Endometrial microvascular endothelial cells (primary cell): ENCODE measurements around the gene PACS2. TPM values are rescaled to one million over a fixed set of nuclear protein-coding genes. Genes with fewer than 3 reads are reported as not detected.
"Not testable (repeated sequence)": the region's sequence is repeated elsewhere in the genome, so short reads cannot be mapped to it uniquely, and the experiment has no call there.

ENCODE experiments used
- in situ Hi-C: cut with HindIII; loops from 2 replicates; pipeline ENCODE4 v1.10.0; 2017; ENCODE audit warnings: low sequenced_read_pairs, low pct_unique_long_range_greater_than_20kb; ENCODE audit errors: inconsistent ontology term
- total RNA-seq: library from RNA; depleted of rRNA; stranded (reverse); fragments of >200 nt; gene quantifications from one replicate; pipeline ENCODE4 v1.2.3, GENCODE V29; 2015; ENCODE audit errors: inconsistent ontology term

The PACS2 gene
- total RNA-seq, 1 donor from 2014 or later: 52.4 TPM

- in situ Hi-C loops: no loop called here
Measured at GRCh38 chr14:105311838-105312237, 2.7 kb upstream of the PACS2 start.

- in situ Hi-C loops: no loop called here
Measured at GRCh38 chr14:105312973-105313372, 1.6 kb upstream of the PACS2 start.

DNA sequence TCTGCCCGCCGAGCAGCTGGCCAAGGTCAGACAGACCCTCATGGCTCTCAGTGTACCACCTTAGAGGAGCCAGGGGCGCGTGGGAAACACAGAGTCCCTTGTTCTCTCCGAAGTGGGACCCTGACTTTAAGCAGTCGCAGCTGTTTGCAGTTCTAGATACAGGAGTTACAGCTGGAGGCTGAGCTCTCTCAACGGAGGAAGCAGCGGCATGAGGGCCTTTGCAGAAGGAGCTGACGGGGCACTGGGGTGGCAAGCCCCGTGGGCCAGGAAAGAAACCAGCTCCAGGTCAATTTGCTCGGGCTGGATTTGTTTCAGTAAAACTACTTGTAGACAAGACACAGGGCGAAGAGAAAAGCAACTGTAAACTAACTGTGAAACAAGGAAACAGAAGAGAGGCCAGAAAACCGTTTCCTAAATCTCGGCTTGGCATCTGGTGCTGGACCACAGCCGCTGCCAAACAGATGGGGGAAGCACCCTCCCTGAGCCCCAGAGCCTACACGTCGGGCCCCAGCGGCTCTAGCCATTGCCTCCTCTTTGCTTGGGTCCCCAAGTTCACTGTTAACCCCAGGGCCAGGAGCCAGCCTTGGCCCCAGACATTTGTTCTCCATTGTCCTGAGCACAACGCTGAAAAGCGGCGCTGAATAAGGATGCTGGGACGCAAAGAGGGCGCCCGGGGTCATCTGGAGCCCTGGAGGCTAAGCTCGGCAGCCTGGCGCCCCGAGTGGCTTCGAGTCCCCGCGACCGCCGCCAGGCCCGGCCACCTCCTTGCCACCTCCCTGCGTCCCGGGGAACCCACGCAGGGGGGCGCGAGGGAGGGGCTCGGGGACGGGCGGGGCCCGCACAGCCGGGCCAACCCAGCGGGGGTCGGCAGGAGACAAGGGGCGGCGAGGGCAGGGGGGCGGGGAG is 914 bp upstream of the PACS2 start:
- in situ Hi-C loops: no loop called here

GRCh38 chr14:105315211-105315721 is 718 bp downstream of the PACS2 start:
- in situ Hi-C loops: no loop called here

- in situ Hi-C loops: no loop called here
Measured at GRCh38 chr14:105315941-105316576, 1.5 kb downstream of the PACS2 start.

GRCh38 chr14:105316577-105316941 is 2.0 kb downstream of the PACS2 start:
- in situ Hi-C loops: no loop called here

DNA sequence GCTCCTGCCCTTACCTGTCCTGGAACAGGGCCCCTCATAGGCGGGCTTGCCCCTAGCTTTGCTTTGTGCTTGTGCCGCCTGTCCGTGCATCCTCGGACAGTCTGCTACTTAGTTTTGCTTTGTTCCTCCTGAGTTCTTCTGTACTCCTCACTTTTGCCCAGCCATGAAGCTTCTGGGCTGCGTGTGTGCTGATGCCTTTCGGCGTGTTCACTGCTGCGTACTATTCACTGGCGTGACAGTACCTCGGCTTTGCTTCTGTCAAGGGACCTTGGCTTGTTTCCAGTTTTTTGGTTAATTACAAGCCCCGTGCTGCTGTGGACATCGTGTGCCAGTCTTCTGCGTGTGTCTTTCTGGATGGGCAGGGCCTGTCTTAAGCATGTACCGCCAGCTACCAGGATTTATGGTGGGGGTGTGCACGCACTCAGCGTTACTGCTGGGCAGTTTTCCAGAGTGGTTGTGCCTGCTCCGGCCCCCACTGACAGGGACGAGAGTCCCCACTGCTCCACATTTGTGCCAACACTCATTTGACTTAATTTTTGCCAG is 2.5 kb downstream of the PACS2 start:
- in situ Hi-C loops: no loop called here

GRCh38 chr14:105317546-105317945 is 3.0 kb downstream of the PACS2 start:
- in situ Hi-C loops: no loop called here

- in situ Hi-C loops: no loop called here
Measured at GRCh38 chr14:105322791-105323556, 8.4 kb downstream of the PACS2 start.

GRCh38 chr14:105323663-105324062 is 9.1 kb downstream of the PACS2 start:
- in situ Hi-C loops: no loop called here

DNA sequence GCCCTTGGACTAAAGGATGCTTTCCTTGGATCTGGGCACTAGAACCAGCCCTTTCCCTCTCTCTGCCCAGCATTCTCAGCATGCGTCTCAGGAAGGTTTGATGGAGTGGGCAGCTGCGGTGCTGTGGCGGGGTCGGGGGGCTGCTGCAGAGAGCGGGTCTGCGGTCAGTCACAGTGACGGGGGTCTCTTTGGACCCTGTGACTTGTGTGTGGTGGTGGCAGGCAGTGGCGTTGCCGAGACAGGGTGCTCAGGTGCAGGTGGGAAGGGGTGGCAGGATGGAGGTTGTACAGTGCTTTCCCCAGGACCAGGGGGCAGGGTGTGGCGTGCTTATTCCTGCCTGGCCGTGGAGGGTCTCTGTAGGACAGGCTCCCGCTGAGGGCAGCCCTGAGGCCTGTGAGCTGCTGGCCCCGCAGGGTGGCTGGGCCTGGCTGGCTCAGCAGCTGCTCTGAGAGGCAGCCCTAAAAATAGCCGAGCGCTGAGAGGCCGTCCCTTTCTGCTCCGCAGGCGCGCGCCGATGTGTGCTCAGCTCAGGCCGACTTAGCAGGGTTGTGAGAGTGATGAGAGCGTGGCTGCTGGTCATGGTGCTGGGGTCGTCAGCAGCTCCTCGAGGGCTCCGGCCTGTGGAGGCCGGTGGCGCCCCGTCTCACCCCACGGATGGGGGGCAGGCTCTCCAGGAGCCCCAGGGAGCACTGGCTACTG is 9.7 kb downstream of the PACS2 start:
- in situ Hi-C loops: no loop called here

DNA sequence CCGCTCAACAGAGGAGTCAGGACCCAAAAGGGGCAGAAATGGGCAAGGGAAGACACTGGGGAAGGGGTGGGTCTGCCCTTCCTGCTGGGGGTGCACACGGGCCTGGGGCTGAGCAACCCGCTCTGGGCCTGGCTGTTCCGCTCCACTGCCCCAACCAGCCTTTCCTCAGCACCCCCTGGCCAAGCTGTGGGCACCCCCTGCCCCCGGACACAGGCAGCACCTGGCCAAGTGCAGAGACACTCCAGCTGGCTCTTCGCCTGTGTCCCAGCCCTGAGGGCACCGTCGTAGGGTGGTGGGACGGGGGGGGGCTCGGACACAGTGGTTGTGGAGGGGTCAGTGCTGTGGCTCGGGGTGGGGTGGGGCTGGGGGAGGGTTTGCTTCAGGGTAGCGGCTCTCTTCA is 10.3 kb downstream of the PACS2 start:
- in situ Hi-C loops: no loop called here

- in situ Hi-C loops: no loop called here
Measured at GRCh38 chr14:105325303-105325702, 10.8 kb downstream of the PACS2 start.

- in situ Hi-C loops: no loop called here
Measured at GRCh38 chr14:105325716-105326567, 11.4 kb downstream of the PACS2 start.

- in situ Hi-C loops: no loop called here
Measured at GRCh38 chr14:105326568-105326867, 12.0 kb downstream of the PACS2 start.

GRCh38 chr14:105326891-105327694 is 12.5 kb downstream of the PACS2 start:
- in situ Hi-C loops: no loop called here

- in situ Hi-C loops: not testable (repeated sequence)
Measured at GRCh38 chr14:105327695-105328045, 13.1 kb downstream of the PACS2 start.
